ENCODE data around the gene CREG1. TPM values are rescaled to one million over a fixed set of nuclear protein-coding genes. Genes with fewer than 3 reads are reported as not detected.

The CREG1 gene
- polyA plus RNA-seq, 2 of the 4 experiments (the other 2 are of a cell fraction) = 70.2 to 129 TPM

DNA sequence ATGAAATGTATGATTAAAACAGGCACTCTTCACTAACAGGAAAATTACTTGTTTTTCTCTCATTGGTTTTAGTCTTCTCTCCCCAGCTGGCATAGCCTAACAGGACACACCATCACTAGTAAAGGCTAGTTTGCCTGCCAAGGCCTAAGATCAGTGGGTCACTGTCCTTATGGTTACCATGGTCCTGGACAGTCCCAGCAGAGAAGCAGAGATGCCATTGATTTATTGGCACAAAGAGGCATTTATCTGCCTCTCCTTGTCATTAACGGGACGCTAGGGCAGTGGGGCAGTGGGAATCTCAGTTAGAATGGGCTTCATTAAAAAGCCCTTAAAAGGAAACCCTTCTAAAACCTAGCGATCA lies 49.1 kb downstream of the CREG1 start (continued):
- TF ChIP-seq, protein P1, sequence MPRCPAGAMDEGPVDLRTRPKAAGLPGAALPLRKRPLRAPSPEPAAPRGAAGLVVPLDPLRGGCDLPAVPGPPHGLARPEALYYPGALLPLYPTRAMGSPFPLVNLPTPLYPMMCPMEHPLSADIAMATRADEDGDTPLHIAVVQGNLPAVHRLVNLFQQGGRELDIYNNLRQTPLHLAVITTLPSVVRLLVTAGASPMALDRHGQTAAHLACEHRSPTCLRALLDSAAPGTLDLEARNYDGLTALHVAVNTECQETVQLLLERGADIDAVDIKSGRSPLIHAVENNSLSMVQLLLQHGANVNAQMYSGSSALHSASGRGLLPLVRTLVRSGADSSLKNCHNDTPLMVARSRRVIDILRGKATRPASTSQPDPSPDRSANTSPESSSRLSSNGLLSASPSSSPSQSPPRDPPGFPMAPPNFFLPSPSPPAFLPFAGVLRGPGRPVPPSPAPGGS (IDR thresholded peaks at IDR 0.05) = no peak
- TF ChIP-seq HOXB5 (CRISPR knock-in tag; IDR thresholded peaks at IDR 0.05) (no peak), RFX5 (IDR thresholded peaks at IDR 0.05) (no peak)

DNA sequence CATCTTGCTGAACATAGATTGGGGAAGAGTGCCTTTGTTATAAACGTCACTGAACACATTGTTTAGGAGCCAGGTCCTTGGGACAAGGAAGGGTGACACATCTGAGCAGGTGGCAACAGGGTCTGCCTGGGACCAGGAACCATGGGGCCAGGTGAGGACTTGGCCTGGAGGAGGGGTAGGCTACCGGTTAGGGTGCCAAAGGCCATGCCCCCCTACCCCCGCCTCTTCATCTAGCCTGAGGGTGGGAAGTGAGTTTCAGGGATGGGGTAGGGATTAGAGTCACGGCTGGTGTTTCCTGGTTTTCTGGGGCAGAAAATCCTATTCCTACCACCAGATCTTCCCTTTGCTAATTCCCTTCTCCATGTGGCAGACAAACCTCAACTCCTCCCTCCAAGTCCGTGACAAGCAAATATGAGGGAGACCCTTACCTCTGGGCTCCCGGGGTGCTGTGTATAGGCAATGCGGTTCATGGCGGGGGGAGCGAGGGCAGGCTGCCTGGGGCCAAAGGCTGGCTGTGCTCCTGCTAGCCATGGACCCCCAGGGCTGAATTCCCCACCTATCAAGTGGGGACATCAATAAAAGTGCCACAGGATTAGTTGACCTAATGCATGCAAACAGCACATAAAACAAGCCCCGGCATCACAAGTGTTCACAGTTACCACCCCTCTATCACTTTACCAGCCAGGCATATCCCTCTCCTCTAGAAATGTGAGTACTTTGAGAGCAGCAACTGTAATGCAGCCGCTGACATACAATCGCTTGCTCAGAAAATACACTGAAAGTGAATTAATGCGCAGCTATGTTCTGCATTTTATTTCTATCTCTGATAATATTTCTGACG lies 49.7 kb downstream of the CREG1 start:
- FAIRE-seq (no peak), DNase-seq (ENCODE audit: low read depth in 1 of 2, low spot score in 1 of 2) (no peak), ATAC-seq (no peak)
- CTCF ChIA-PET = no interaction called here
- TF ChIP-seq, protein P2, sequence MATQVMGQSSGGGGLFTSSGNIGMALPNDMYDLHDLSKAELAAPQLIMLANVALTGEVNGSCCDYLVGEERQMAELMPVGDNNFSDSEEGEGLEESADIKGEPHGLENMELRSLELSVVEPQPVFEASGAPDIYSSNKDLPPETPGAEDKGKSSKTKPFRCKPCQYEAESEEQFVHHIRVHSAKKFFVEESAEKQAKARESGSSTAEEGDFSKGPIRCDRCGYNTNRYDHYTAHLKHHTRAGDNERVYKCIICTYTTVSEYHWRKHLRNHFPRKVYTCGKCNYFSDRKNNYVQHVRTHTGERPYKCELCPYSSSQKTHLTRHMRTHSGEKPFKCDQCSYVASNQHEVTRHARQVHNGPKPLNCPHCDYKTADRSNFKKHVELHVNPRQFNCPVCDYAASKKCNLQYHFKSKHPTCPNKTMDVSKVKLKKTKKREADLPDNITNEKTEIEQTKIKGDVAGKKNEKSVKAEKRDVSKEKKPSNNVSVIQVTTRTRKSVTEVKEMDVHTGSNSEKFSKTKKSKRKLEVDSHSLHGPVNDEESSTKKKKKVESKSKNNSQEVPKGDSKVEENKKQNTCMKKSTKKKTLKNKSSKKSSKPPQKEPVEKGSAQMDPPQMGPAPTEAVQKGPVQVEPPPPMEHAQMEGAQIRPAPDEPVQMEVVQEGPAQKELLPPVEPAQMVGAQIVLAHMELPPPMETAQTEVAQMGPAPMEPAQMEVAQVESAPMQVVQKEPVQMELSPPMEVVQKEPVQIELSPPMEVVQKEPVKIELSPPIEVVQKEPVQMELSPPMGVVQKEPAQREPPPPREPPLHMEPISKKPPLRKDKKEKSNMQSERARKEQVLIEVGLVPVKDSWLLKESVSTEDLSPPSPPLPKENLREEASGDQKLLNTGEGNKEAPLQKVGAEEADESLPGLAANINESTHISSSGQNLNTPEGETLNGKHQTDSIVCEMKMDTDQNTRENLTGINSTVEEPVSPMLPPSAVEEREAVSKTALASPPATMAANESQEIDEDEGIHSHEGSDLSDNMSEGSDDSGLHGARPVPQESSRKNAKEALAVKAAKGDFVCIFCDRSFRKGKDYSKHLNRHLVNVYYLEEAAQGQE (IDR thresholded peaks at IDR 0.05) = no peak
- no peak for TF ChIP-seq RFX5 (IDR thresholded peaks at IDR 0.05)
- no peak for TF ChIP-seq NFE2L2 (conservative IDR thresholded peaks at IDR 0.05; ENCODE audit: low read length)
- TF ChIP-seq ZSCAN20 (CRISPR knock-in tag; IDR thresholded peaks at IDR 0.05) = no peak
- TF ChIP-seq FOSB (CRISPR knock-in tag; IDR thresholded peaks at IDR 0.05) = no peak
- TF ChIP-seq, protein P3, sequence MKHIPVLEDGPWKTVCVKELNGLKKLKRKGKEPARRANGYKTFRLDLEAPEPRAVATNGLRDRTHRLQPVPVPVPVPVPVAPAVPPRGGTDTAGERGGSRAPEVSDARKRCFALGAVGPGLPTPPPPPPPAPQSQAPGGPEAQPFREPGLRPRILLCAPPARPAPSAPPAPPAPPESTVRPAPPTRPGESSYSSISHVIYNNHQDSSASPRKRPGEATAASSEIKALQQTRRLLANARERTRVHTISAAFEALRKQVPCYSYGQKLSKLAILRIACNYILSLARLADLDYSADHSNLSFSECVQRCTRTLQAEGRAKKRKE (CRISPR knock-in tag; IDR thresholded peaks at IDR 0.05; ENCODE audit: low read depth) = no peak
- TF ChIP-seq TFCP2L1 (CRISPR knock-in tag; IDR thresholded peaks at IDR 0.05) = no peak
- TF ChIP-seq, protein P4, sequence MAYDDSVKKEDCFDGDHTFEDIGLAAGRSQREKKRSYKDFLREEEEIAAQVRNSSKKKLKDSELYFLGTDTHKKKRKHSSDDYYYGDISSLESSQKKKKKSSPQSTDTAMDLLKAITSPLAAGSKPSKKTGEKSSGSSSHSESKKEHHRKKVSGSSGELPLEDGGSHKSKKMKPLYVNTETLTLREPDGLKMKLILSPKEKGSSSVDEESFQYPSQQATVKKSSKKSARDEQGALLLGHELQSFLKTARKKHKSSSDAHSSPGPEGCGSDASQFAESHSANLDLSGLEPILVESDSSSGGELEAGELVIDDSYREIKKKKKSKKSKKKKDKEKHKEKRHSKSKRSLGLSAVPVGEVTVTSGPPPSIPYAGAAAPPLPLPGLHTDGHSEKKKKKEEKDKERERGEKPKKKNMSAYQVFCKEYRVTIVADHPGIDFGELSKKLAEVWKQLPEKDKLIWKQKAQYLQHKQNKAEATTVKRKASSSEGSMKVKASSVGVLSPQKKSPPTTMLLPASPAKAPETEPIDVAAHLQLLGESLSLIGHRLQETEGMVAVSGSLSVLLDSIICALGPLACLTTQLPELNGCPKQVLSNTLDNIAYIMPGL (CRISPR knock-in tag; IDR thresholded peaks at IDR 0.05; ENCODE audit: borderline replicate concordance) = no peak
- no peak for TF ChIP-seq TP53 (CRISPR knock-in tag; IDR thresholded peaks at IDR 0.05)
- TF ChIP-seq, protein P5, sequence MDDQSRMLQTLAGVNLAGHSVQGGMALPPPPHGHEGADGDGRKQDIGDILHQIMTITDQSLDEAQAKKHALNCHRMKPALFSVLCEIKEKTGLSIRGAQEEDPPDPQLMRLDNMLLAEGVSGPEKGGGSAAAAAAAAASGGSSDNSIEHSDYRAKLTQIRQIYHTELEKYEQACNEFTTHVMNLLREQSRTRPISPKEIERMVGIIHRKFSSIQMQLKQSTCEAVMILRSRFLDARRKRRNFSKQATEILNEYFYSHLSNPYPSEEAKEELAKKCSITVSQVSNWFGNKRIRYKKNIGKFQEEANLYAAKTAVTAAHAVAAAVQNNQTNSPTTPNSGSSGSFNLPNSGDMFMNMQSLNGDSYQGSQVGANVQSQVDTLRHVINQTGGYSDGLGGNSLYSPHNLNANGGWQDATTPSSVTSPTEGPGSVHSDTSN (IDR thresholded peaks at IDR 0.05) = no peak
- no peak for TF ChIP-seq HEYL (CRISPR knock-in tag; IDR thresholded peaks at IDR 0.05)
- TF ChIP-seq, protein P6, sequence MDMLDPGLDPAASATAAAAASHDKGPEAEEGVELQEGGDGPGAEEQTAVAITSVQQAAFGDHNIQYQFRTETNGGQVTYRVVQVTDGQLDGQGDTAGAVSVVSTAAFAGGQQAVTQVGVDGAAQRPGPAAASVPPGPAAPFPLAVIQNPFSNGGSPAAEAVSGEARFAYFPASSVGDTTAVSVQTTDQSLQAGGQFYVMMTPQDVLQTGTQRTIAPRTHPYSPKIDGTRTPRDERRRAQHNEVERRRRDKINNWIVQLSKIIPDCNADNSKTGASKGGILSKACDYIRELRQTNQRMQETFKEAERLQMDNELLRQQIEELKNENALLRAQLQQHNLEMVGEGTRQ (IDR thresholded peaks at IDR 0.05) = no peak
- TF ChIP-seq BHLHE40 (IDR thresholded peaks at IDR 0.05; ENCODE audit: low read depth, low read length) = no peak
- no peak for TF ChIP-seq CHD2 (IDR thresholded peaks at IDR 0.05; ENCODE audit: low read length, partially characterized antibody)
- TF ChIP-seq, protein P7, sequence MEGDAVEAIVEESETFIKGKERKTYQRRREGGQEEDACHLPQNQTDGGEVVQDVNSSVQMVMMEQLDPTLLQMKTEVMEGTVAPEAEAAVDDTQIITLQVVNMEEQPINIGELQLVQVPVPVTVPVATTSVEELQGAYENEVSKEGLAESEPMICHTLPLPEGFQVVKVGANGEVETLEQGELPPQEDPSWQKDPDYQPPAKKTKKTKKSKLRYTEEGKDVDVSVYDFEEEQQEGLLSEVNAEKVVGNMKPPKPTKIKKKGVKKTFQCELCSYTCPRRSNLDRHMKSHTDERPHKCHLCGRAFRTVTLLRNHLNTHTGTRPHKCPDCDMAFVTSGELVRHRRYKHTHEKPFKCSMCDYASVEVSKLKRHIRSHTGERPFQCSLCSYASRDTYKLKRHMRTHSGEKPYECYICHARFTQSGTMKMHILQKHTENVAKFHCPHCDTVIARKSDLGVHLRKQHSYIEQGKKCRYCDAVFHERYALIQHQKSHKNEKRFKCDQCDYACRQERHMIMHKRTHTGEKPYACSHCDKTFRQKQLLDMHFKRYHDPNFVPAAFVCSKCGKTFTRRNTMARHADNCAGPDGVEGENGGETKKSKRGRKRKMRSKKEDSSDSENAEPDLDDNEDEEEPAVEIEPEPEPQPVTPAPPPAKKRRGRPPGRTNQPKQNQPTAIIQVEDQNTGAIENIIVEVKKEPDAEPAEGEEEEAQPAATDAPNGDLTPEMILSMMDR (IDR thresholded peaks at IDR 0.05) = no peak
- no peak for TF ChIP-seq MYC (IDR thresholded peaks at IDR 0.05; ENCODE audit: borderline replicate concordance, low read length)
- Histone ChIP-seq H3K4me2 (no peak overlapping the region), H3K27ac (no peak overlapping the region), H3K4me1 (no peaks in the 10 kb centered on the region), H3K9me3 (no peaks in the 10 kb centered on the region), H3K4me3 (no peak overlapping the region)
- WGBS (ENCODE audit: missing lambda C conversion rate) = 65% methylated on average over 12 of the region's 14 CpGs
- POLR2A ChIA-PET = no interaction called here

Measured in A549 (cell line).